Measurements from ENCODE around the gene C6orf52. TPM values are rescaled to one million over a fixed set of nuclear protein-coding genes. Genes with fewer than 3 reads are reported as not detected.

The C6orf52 gene
- total and polyA plus RNA-seq, 9 of the 15 experiments (the other 6 are each of a cell fraction or from before 2014, with no cell fraction given), result 6.7 to 37.0 (median 11.1) TPM

DNA sequence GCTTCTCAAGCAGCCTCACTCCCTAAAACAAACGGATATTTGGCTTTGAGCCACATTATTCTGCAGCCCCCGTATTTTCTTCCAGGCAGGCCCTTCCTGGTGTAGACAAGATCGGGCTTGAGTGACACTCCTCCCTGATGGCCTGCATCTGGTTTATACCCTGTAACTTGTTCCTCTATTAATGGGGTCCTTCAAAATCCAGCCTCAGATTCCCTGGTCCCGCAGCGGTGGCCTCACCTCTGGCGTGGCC, 28.1 kb upstream of the C6orf52 start (continued):
- TF ChIP-seq POLR2G (IDR thresholded peaks at IDR 0.05; ENCODE audit: low read depth, low read length), result no peak
- no peak for TF ChIP-seq CBFA2T3 (IDR thresholded peaks at IDR 0.05)
- no peak for TF ChIP-seq SMARCA5 (IDR thresholded peaks at IDR 0.05)
- no peak for TF ChIP-seq SNRNP70 (optimal IDR thresholded peaks at IDR 0.05; ENCODE audit: low read depth, low read length)
- TF ChIP-seq, protein P1, sequence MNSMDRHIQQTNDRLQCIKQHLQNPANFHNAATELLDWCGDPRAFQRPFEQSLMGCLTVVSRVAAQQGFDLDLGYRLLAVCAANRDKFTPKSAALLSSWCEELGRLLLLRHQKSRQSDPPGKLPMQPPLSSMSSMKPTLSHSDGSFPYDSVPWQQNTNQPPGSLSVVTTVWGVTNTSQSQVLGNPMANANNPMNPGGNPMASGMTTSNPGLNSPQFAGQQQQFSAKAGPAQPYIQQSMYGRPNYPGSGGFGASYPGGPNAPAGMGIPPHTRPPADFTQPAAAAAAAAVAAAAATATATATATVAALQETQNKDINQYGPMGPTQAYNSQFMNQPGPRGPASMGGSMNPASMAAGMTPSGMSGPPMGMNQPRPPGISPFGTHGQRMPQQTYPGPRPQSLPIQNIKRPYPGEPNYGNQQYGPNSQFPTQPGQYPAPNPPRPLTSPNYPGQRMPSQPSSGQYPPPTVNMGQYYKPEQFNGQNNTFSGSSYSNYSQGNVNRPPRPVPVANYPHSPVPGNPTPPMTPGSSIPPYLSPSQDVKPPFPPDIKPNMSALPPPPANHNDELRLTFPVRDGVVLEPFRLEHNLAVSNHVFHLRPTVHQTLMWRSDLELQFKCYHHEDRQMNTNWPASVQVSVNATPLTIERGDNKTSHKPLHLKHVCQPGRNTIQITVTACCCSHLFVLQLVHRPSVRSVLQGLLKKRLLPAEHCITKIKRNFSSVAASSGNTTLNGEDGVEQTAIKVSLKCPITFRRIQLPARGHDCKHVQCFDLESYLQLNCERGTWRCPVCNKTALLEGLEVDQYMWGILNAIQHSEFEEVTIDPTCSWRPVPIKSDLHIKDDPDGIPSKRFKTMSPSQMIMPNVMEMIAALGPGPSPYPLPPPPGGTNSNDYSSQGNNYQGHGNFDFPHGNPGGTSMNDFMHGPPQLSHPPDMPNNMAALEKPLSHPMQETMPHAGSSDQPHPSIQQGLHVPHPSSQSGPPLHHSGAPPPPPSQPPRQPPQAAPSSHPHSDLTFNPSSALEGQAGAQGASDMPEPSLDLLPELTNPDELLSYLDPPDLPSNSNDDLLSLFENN (IDR thresholded peaks at IDR 0.05; ENCODE audit: low read depth in 2 of 2, low read length in 2 of 2), result no peak
- TF ChIP-seq NCOA6 (IDR thresholded peaks at IDR 0.05), result no peak
- TF ChIP-seq ILF3 (IDR thresholded peaks at IDR 0.05; ENCODE audit: borderline replicate concordance), result no peak
- no peak for TF ChIP-seq ZSCAN32 (CRISPR knock-in tag; IDR thresholded peaks at IDR 0.05)
- TF ChIP-seq, protein P2, sequence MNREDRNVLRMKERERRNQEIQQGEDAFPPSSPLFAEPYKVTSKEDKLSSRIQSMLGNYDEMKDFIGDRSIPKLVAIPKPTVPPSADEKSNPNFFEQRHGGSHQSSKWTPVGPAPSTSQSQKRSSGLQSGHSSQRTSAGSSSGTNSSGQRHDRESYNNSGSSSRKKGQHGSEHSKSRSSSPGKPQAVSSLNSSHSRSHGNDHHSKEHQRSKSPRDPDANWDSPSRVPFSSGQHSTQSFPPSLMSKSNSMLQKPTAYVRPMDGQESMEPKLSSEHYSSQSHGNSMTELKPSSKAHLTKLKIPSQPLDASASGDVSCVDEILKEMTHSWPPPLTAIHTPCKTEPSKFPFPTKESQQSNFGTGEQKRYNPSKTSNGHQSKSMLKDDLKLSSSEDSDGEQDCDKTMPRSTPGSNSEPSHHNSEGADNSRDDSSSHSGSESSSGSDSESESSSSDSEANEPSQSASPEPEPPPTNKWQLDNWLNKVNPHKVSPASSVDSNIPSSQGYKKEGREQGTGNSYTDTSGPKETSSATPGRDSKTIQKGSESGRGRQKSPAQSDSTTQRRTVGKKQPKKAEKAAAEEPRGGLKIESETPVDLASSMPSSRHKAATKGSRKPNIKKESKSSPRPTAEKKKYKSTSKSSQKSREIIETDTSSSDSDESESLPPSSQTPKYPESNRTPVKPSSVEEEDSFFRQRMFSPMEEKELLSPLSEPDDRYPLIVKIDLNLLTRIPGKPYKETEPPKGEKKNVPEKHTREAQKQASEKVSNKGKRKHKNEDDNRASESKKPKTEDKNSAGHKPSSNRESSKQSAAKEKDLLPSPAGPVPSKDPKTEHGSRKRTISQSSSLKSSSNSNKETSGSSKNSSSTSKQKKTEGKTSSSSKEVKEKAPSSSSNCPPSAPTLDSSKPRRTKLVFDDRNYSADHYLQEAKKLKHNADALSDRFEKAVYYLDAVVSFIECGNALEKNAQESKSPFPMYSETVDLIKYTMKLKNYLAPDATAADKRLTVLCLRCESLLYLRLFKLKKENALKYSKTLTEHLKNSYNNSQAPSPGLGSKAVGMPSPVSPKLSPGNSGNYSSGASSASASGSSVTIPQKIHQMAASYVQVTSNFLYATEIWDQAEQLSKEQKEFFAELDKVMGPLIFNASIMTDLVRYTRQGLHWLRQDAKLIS (CRISPR knock-in tag; IDR thresholded peaks at IDR 0.05), result no peak
- no peak for TF ChIP-seq ZNF408 (CRISPR knock-in tag; IDR thresholded peaks at IDR 0.05; ENCODE audit: low read depth)
- no peak for TF ChIP-seq GATA2 (CRISPR knock-in tag; IDR thresholded peaks at IDR 0.05)
- TF ChIP-seq, protein P3, sequence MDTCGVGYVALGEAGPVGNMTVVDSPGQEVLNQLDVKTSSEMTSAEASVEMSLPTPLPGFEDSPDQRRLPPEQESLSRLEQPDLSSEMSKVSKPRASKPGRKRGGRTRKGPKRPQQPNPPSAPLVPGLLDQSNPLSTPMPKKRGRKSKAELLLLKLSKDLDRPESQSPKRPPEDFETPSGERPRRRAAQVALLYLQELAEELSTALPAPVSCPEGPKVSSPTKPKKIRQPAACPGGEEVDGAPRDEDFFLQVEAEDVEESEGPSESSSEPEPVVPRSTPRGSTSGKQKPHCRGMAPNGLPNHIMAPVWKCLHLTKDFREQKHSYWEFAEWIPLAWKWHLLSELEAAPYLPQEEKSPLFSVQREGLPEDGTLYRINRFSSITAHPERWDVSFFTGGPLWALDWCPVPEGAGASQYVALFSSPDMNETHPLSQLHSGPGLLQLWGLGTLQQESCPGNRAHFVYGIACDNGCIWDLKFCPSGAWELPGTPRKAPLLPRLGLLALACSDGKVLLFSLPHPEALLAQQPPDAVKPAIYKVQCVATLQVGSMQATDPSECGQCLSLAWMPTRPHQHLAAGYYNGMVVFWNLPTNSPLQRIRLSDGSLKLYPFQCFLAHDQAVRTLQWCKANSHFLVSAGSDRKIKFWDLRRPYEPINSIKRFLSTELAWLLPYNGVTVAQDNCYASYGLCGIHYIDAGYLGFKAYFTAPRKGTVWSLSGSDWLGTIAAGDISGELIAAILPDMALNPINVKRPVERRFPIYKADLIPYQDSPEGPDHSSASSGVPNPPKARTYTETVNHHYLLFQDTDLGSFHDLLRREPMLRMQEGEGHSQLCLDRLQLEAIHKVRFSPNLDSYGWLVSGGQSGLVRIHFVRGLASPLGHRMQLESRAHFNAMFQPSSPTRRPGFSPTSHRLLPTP (IDR thresholded peaks at IDR 0.05; ENCODE audit: borderline replicate concordance, extremely low read depth, insufficient read length), result no peak
- TF ChIP-seq ZSCAN29 (IDR thresholded peaks at IDR 0.05), result 0 out of 2 replicates have a peak, but pooled peaks have one; percentile 85
- TF ChIP-seq, protein P4, sequence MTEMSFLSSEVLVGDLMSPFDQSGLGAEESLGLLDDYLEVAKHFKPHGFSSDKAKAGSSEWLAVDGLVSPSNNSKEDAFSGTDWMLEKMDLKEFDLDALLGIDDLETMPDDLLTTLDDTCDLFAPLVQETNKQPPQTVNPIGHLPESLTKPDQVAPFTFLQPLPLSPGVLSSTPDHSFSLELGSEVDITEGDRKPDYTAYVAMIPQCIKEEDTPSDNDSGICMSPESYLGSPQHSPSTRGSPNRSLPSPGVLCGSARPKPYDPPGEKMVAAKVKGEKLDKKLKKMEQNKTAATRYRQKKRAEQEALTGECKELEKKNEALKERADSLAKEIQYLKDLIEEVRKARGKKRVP (CRISPR knock-in tag; IDR thresholded peaks at IDR 0.05), result no peak
- TF ChIP-seq ZNF311 (CRISPR knock-in tag; IDR thresholded peaks at IDR 0.05), result no peak
- TF ChIP-seq, protein P5, sequence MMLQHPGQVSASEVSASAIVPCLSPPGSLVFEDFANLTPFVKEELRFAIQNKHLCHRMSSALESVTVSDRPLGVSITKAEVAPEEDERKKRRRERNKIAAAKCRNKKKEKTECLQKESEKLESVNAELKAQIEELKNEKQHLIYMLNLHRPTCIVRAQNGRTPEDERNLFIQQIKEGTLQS (IDR thresholded peaks at IDR 0.05), result peak; percentile 63; the same call in 1 of the 2 replicates
- TF ChIP-seq, protein P5 (CRISPR knock-in tag; conservative IDR thresholded peaks at IDR 0.05), result no peak
- peak; percentile 52 for TF ChIP-seq ZNF239 (CRISPR knock-in tag; IDR thresholded peaks at IDR 0.05)
- no peak for TF ChIP-seq ZNF217 (CRISPR knock-in tag; IDR thresholded peaks at IDR 0.05)
